NCI-H345 treated with DMSO at 0.1 percent for 48 hours (cell line): ENCODE data around the gene LPCAT1.
"Not testable (repeated sequence)": the region's sequence is repeated elsewhere in the genome, so short reads cannot be mapped to it uniquely, and the experiment has no call there.

Experiments
- DNase-seq: peaks from one replicate; lab custom pipeline; 2025; ENCODE audit not compliant: unreplicated experiment; lab: John Stamatoyannopoulos, UW

LPCAT1 gene

GRCh38 chr5:1523793-1524480 is at the start of gene LPCAT1:
Gene LPCAT1, minus strand, starts transcription at chr5:1523960. Its CDS starts 116 bp downstream, at chr5:1523844.
- peak; percentile 50 for DNase-seq

- DNase-seq: not testable (repeated sequence)
These were observed 48.1 kb upstream of the LPCAT1 start for GRCh38 chr5:1571875-1572274.

- DNase-seq: no peak
These were observed 47.2 kb upstream of the LPCAT1 start for GRCh38 chr5:1570975-1571374.

- DNase-seq: no peak
These were observed 44.6 kb upstream of the LPCAT1 start for GRCh38 chr5:1568201-1568979.

GRCh38 chr5:1567527-1568200 is 43.9 kb upstream of the LPCAT1 start:
- not testable (repeated sequence) for DNase-seq

GRCh38 chr5:1565737-1566734 is 42.3 kb upstream of the LPCAT1 start:
- DNase-seq: no peak

GRCh38 chr5:1564824-1565736 is 41.3 kb upstream of the LPCAT1 start:
- DNase-seq: no peak

- no peak for DNase-seq
These were observed 40.5 kb upstream of the LPCAT1 start for GRCh38 chr5:1564182-1564748.

GRCh38 chr5:1563617-1564181 is 39.9 kb upstream of the LPCAT1 start:
- DNase-seq: no peak

GRCh38 chr5:1563051-1563461 is 39.3 kb upstream of the LPCAT1 start:
- DNase-seq: no peak

- no peak for DNase-seq
These were observed 38.8 kb upstream of the LPCAT1 start for GRCh38 chr5:1562599-1562998.

GRCh38 chr5:1561402-1561929 is 37.7 kb upstream of the LPCAT1 start:
- no peak for DNase-seq

GRCh38 chr5:1560499-1560898 is 36.7 kb upstream of the LPCAT1 start:
- not testable (repeated sequence) for DNase-seq

GRCh38 chr5:1558944-1559343 is 35.2 kb upstream of the LPCAT1 start:
- no peak for DNase-seq

GRCh38 chr5:1557114-1557873 is 33.5 kb upstream of the LPCAT1 start:
- DNase-seq: no peak

GRCh38 chr5:1555808-1556731 is 32.3 kb upstream of the LPCAT1 start:
- DNase-seq: no peak
